Neuronal stem cell (in vitro differentiated cells): ENCODE data around the gene GRAMD2B.

ENCODE experiments used
- DNase-seq: peaks from one replicate; pipeline ENCODE4 v3.0.0-alpha.2; 2013; ENCODE audit warnings: low spot score
- H2AFZ ChIP-seq: one replicate; pipeline ENCODE4 v1.6.1; 2013; ENCODE audit warnings: mild to moderate bottlenecking, low read length, inconsistent platforms
- H2AK5ac ChIP-seq: 2 replicates; pipeline ENCODE4 v1.6.1; 2013; ENCODE audit warnings: low read depth, mild to moderate bottlenecking, inconsistent platforms, low read length, moderate library complexity, mixed read lengths
- H2BK120ac ChIP-seq: 2 replicates; pipeline ENCODE4 v1.6.1; 2013; ENCODE audit warnings: low read depth, mild to moderate bottlenecking, inconsistent platforms, low read length, moderate library complexity, mixed read lengths
- H2BK12ac ChIP-seq: one replicate; pipeline ENCODE4 v1.6.1; 2013; ENCODE audit warnings: low read length, inconsistent platforms
- H2BK15ac ChIP-seq: 2 replicates; pipeline ENCODE4 v1.6.1; 2013; ENCODE audit warnings: mild to moderate bottlenecking, low read length, inconsistent platforms, mixed read lengths
- H2BK5ac ChIP-seq: one replicate; pipeline ENCODE4 v1.6.1; 2013; ENCODE audit warnings: inconsistent platforms, mild to moderate bottlenecking, low read length, moderate library complexity
- H3K14ac ChIP-seq: one replicate; pipeline ENCODE4 v1.6.1; 2013; ENCODE audit warnings: low read length, inconsistent platforms
- H3K18ac ChIP-seq: 2 replicates; pipeline ENCODE4 v1.6.1; 2013; ENCODE audit warnings: low read length, inconsistent platforms
- H3K23ac ChIP-seq: 2 replicates; pipeline ENCODE4 v1.6.1; 2013; ENCODE audit warnings: low read depth, mild to moderate bottlenecking, mixed read lengths, low read length, inconsistent platforms; ENCODE audit not compliant: poor library complexity
- H3K27ac ChIP-seq: replicated peaks from 3 replicates; pipeline ENCODE4 v1.5.1; 2013; ENCODE audit warnings: low read length, inconsistent platforms
- H3K27me3 ChIP-seq, 3 experiments: 2 replicates each; pipeline ENCODE4 v1.6.1; 2013; ENCODE audit warnings: low read length in 3 of 3, mild to moderate bottlenecking in 2 of 3, inconsistent platforms in 1 of 3, low read depth in 1 of 3, mixed read lengths in 1 of 3, moderate library complexity in 1 of 3; ENCODE audit not compliant: control insufficient read depth in 3 of 3, insufficient read depth in 3 of 3
- H3K36me3 ChIP-seq, 2 donors: replicated peaks in 1 of 2; 2 replicates each; pipeline ENCODE4 v1.6.1; 2013; ENCODE audit warnings: low read length in 2 of 2; ENCODE audit not compliant: control insufficient read depth in 2 of 2, insufficient read depth in 2 of 2
- H3K4ac ChIP-seq: 2 replicates; pipeline ENCODE4 v1.6.1; 2013; ENCODE audit warnings: inconsistent platforms, mild to moderate bottlenecking, low read length, moderate library complexity
- H3K4me1 ChIP-seq, 2 donors: 1 replicate in 1 of 2; 2 replicates in 1 of 2; pipeline ENCODE4 v1.6.1; 2013; ENCODE audit warnings: low read length in 2 of 2, low read depth in 1 of 2; ENCODE audit not compliant: control insufficient read depth in 2 of 2, insufficient read depth in 1 of 2
- H3K4me2 ChIP-seq: one replicate; pipeline ENCODE4 v1.6.1; 2013; ENCODE audit warnings: mild to moderate bottlenecking, low read length, inconsistent platforms; ENCODE audit not compliant: insufficient read depth, poor library complexity, severe bottlenecking
- H3K4me3 ChIP-seq, 2 donors: 2 replicates each; pipeline ENCODE4 v1.5.1; 2013; ENCODE audit warnings: low read length in 2 of 2, mild to moderate bottlenecking in 2 of 2, inconsistent platforms in 1 of 2, moderate library complexity in 1 of 2
- H3K79me1 ChIP-seq: one replicate; pipeline ENCODE4 v1.6.1; 2013; ENCODE audit warnings: low read depth, mild to moderate bottlenecking, inconsistent platforms, low read length, moderate library complexity
- H3K9ac ChIP-seq: one replicate; pipeline ENCODE4 v1.6.1; 2013; ENCODE audit warnings: mild to moderate bottlenecking, low read depth, low read length, inconsistent platforms; ENCODE audit not compliant: poor library complexity
- H3K9me3 ChIP-seq, 2 donors: replicated peaks in 1 of 2; 2 replicates each; pipeline versions ENCODE3 to v1.6.1; 2013; ENCODE audit warnings: low read length in 2 of 2, mild to moderate bottlenecking in 2 of 2, inconsistent platforms in 1 of 2, low read depth in 1 of 2, mixed read lengths in 1 of 2, moderate library complexity in 1 of 2; ENCODE audit not compliant: control insufficient read depth in 2 of 2, insufficient read depth in 1 of 2
- H4K8ac ChIP-seq: one replicate; pipeline ENCODE4 v1.6.1; 2013; ENCODE audit warnings: low read depth, mild to moderate bottlenecking, inconsistent platforms, low read length, moderate library complexity
- H4K91ac ChIP-seq: one replicate; pipeline ENCODE4 v1.6.1; 2013; ENCODE audit warnings: low read length, low read depth, mild to moderate bottlenecking, inconsistent platforms; ENCODE audit not compliant: poor library complexity
- WGBS, 2 donors: extraction: QIAGEN DNeasy Blood & Tissue Kit; methylation state at CpG; one replicate each; pipeline ENCODE4 v1.1.7; 2013; ENCODE audit warnings: missing lambda C conversion rate in 2 of 2, mixed read lengths in 1 of 2; ENCODE audit not compliant: insufficient read length in 2 of 2, insufficient replicate concordance in 1 of 2; ENCODE audit errors: extremely low coverage in 2 of 2; 5-methylcytosine and 5-hydroxymethylcytosine counted together

GRAMD2B gene

GRCh38 chr5:126488443-126489065, 65.3 kb downstream of the GRAMD2B start:
- no CpG with 5 or more reads among the region's 7 CpGs for WGBS, 2 donors
- H3K36me3 ChIP-seq: peaks cover 0 to 3% of the 10 kb centered on the region in 2 donors
- no peaks in the 10 kb centered on the region for H3K79me1 ChIP-seq
- no peak overlapping the region for H2AFZ ChIP-seq
- no peak overlapping the region for H2BK5ac ChIP-seq
- H3K4ac ChIP-seq: no peak overlapping the region
- no peak overlapping the region for H2AK5ac ChIP-seq
- peaks cover 14 to 30% of the 10 kb centered on the region in 2 donors for H3K4me1 ChIP-seq
- DNase-seq: no peak
- H3K9me3 ChIP-seq: no peaks in the 10 kb centered on the region
- no peak overlapping the region for H4K91ac ChIP-seq
- H2BK12ac ChIP-seq: no peak overlapping the region
- H3K4me2 ChIP-seq: no peak overlapping the region
- H3K4me3 ChIP-seq: no peak overlapping the region
- no peak overlapping the region for H3K9ac ChIP-seq
- no peak overlapping the region for H4K8ac ChIP-seq
- H2BK120ac ChIP-seq: no peak overlapping the region
- H3K23ac ChIP-seq: no peak overlapping the region
- no peak overlapping the region for H2BK15ac ChIP-seq
- H3K27ac ChIP-seq: no peak overlapping the region
- no peaks in the 10 kb centered on the region for H3K27me3 ChIP-seq
- no peak overlapping the region for H3K18ac ChIP-seq
- H3K14ac ChIP-seq: no peak overlapping the region

DNA sequence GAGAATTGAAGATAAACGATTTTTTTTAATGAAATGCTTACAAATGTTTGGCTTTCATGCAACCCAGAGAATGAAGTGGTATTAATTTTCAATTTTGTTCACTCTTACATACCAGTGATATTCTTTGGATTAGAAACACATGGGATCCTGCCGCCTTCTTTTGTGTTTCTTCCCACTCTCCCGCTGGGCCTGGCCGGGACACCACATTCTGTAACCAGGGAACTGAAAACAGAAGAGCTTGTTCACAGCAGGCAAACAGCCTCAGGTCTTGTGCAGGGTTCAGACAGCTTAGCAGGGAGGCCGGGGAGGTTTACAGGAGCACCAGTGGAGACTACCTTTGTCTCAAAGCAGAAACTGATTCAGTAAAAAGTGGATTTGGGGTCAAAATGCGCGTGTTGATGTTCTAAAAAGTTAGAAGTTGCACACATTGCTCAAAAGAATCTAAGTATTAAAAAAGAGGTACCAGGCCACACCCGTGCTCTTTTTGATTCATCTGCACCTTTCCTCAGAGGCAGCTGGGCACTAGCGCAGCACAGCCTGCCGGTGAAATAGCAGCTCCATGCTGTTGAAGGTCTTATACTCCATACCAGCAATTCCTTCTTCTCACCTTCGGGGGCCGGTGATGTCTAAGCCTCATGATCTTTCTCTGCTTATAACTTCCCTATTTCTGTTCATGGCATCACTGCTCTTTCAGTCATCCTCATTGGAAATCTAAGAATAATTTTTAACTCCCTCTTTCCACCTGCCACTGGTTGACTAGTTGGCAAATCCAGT, 67.1 kb downstream of the GRAMD2B start:
- WGBS, 2 donors: no CpG with 5 or more reads among the region's 12 CpGs

GRCh38 chr5:126492939-126493338, 69.7 kb downstream of the GRAMD2B start:
- no peak overlapping the region for H2AFZ ChIP-seq
- no peak overlapping the region for H2BK12ac ChIP-seq
- no peaks in the 10 kb centered on the region for H3K27me3 ChIP-seq
- H3K4me3 ChIP-seq: no peak overlapping the region
- DNase-seq: no peak
- no peak overlapping the region for H4K8ac ChIP-seq
- H3K18ac ChIP-seq: no peak overlapping the region
- no peak overlapping the region for H3K4me2 ChIP-seq
- H4K91ac ChIP-seq: no peak overlapping the region
- H3K4me1 ChIP-seq: peaks cover 14 to 30% of the 10 kb centered on the region in 2 donors
- H3K27ac ChIP-seq: no peak overlapping the region
- no peak overlapping the region for H2BK15ac ChIP-seq
- no peak overlapping the region for H2BK120ac ChIP-seq
- H2AK5ac ChIP-seq: no peak overlapping the region
- no peak overlapping the region for H3K9ac ChIP-seq
- H3K14ac ChIP-seq: no peak overlapping the region
- no peaks in the 10 kb centered on the region for H3K9me3 ChIP-seq
- H3K36me3 ChIP-seq: no peaks in the 10 kb centered on the region
- no peak overlapping the region for H2BK5ac ChIP-seq
- H3K23ac ChIP-seq: no peak overlapping the region
- WGBS, 2 donors: no CpG with 5 or more reads among the region's 8 CpGs
- no peaks in the 10 kb centered on the region for H3K79me1 ChIP-seq
- no peak overlapping the region for H3K4ac ChIP-seq

More for the DNA sequence above, 67.1 kb downstream of the GRAMD2B start:
- Histone ChIP-seq H2BK120ac (no peak overlapping the region), H2BK5ac (no peak overlapping the region), H3K4ac (no peak overlapping the region), H2BK12ac (no peak overlapping the region), H2AK5ac (no peak overlapping the region), H2BK15ac (no peak overlapping the region), H3K36me3 (peaks cover 0 to 2% of the 10 kb centered on the region in 2 donors), H3K14ac (no peak overlapping the region), H4K8ac (no peak overlapping the region), H3K9ac (no peak overlapping the region), H4K91ac (no peak overlapping the region), H2AFZ (no peak overlapping the region), H3K23ac (no peak overlapping the region), H3K4me3 (no peak overlapping the region), H3K27me3 (no peaks in the 10 kb centered on the region), H3K27ac (peak overlapping the region; percentile 53), H3K9me3 (no peaks in the 10 kb centered on the region), H3K79me1 (no peaks in the 10 kb centered on the region), H3K4me1 (peaks cover 14 to 30% of the 10 kb centered on the region in 2 donors), H3K18ac (no peak overlapping the region), H3K4me2 (no peak overlapping the region)
- DNase-seq: peak; percentile 26

DNA sequence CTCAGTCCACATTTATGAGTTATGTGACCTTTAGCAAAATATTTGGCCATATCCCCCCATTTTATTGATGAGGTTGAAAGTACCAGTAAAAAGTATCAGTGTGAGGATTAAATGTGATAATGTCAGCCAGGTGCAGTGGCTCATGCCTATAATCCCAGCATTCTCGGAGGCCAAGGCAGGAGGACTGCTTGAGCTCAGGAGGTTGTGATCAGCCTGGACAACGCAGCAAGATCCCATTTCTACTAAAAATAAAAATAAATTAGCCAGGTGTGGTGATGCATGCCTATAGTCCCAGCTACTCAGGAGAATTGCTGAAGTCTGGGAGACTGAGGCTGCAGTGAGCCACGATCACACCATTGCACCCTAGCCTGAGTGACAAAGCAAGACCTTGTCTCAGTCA, 71.2 kb downstream of the GRAMD2B start:
- Histone ChIP-seq H4K8ac (no peak overlapping the region), H3K9me3 (no peaks in the 10 kb centered on the region), H3K14ac (no peak overlapping the region), H3K27ac (no peak overlapping the region), H2BK5ac (no peak overlapping the region), H3K23ac (no peak overlapping the region), H2BK15ac (no peak overlapping the region), H3K4me3 (no peak overlapping the region), H3K4me1 (peaks cover 9 to 20% of the 10 kb centered on the region in 2 donors), H2BK120ac (no peak overlapping the region), H2BK12ac (no peak overlapping the region), H4K91ac (no peak overlapping the region), H2AK5ac (no peak overlapping the region), H3K4me2 (no peak overlapping the region), H2AFZ (no peak overlapping the region), H3K27me3 (no peaks in the 10 kb centered on the region), H3K79me1 (no peaks in the 10 kb centered on the region), H3K9ac (no peak overlapping the region), H3K18ac (no peak overlapping the region), H3K36me3 (no peaks in the 10 kb centered on the region), H3K4ac (no peak overlapping the region)
- DNase-seq: no peak
- no CpG with 5 or more reads among the region's 3 CpGs for WGBS, 2 donors
